ENCODE results near the gene PIP5K1C.

The PIP5K1C gene

GRCh38 chr19:3620817-3621547, 79.3 kb downstream of the PIP5K1C start:
- DNase-seq (ENCODE audit: insufficient read length, low spot score), result no peak
- no peak for FAIRE-seq
- no peak for TF ChIP-seq CTCF (IDR thresholded peaks at IDR 0.05; ENCODE audit: insufficient read depth, missing control alignments)

GRCh38 chr19:3620145-3620816, 80.0 kb downstream of the PIP5K1C start:
- DNase-seq (ENCODE audit: insufficient read length, low spot score) (no peak), FAIRE-seq (no peak)
- no peak for TF ChIP-seq CTCF (IDR thresholded peaks at IDR 0.05; ENCODE audit: insufficient read depth, missing control alignments)

- no peak for DNase-seq (ENCODE audit: insufficient read length, low spot score)
- no peak for TF ChIP-seq CTCF (IDR thresholded peaks at IDR 0.05; ENCODE audit: insufficient read depth, missing control alignments)
- FAIRE-seq, result no peak
Measured at GRCh38 chr19:3619631-3620012, 80.6 kb downstream of the PIP5K1C start.

- DNase-seq (ENCODE audit: insufficient read length, low spot score), result no peak
- no peak for TF ChIP-seq CTCF (IDR thresholded peaks at IDR 0.05; ENCODE audit: insufficient read depth, missing control alignments)
- FAIRE-seq, result no peak
Measured at GRCh38 chr19:3618811-3619630, 81.2 kb downstream of the PIP5K1C start.

GRCh38 chr19:3618144-3618810, 82.0 kb downstream of the PIP5K1C start:
- DNase-seq (ENCODE audit: insufficient read length, low spot score) (peak; percentile 89), FAIRE-seq (no peak)
- peak; percentile 55 for TF ChIP-seq CTCF (IDR thresholded peaks at IDR 0.05; ENCODE audit: insufficient read depth, missing control alignments)

GRCh38 chr19:3617463-3617862, 82.8 kb downstream of the PIP5K1C start:
- no peak for DNase-seq (ENCODE audit: insufficient read length, low spot score)
- FAIRE-seq, result no peak
- TF ChIP-seq CTCF (IDR thresholded peaks at IDR 0.05; ENCODE audit: insufficient read depth, missing control alignments), result no peak

Data from D721Med (cell line).